Measurements from ENCODE around the gene METTL1.
A peak's percentile ranks its signal among the peaks of the same experiment; 100 is the strongest.

METTL1 gene

DNA sequence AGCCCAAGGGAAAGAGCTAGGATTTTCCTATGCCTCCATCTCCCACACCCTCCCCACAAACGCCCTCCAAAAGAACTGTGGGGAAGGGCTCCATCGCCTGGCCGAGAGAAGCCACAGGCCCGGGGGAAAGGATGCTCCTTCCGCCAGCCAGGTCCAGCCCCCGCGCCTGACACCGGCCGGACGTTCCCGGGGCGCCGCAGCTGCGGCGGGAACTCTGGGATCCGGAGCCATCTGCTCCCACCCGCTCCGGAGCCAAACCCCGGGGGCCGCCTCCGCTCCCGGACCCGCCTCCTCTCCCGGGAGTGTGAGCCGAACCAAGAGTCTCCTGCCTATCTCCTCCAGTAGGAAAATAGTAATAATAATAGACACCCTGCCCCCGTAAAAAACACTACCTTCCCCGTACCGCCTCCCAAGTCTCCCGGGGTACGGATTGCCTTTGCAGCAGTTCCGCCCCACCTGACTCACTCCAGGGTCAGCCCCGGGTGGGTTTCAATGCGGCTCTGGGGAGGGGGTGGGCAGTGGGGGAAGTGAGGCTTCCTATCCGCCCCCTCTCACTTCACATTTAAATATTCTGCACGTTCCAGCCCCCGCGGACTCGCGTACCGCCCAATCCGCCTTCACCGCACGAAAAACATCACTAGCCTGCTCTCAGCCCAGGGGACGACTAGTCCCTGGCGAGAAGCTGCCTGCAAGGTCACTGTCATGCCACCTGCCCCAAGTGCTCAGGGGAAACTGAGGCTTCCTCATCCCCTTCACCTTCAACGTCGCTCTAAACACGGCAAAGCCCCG is 35.8 kb downstream of the METTL1 start:
- peak; percentile 35 for DNase-seq

DNA sequence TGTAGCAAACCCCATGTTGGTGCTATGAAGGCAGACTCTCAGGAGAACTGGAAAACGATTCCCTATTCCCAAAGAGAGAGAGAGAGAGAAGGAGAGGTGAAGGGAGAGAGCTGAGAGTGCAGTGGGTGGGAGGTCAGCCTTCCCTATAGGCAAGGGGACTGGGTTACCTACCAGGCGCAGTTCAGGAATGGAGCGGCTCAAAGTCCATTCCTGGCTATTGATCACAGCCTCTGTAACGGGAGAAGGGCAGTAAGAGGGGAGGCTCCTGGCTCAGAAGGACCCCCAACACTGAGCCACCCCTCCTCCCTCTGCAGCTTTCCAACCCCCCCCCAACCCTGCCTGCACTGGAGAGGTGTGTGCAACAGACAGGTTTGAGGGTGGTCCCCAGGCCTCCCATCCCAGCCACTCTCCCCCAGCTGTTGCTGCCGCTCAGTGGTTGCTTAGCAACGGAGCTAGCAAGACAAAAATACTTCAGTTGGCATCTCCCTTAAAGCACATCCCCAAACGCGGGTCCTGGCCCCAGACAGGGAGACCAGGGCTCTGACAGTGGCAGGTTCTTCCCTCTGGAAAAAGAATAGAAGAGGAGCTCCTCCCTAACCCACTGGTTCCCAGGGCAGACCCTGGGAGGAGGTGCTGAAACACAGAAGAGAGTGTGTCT is 36.6 kb downstream of the METTL1 start:
- no peak for DNase-seq

DNA sequence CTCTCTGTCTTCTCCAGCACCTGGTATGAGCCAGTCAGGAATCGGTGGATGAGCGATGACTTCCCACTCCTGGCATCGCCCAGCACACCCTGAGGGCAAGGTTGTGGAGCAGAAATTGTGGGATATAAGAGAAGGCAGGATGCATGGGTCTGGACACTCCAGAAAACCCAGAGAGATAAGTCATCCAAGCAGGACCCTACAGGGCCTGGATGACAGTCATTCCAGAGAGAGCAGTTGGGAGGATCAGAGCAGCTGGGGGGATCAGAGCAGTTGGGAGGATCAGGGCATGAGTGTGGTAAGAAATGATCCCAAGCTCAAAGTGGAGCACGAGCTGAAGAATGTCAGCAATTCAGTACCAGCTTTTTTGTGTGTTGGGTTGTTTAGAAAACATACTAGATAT is 37.3 kb downstream of the METTL1 start:
- no peak for DNase-seq

DNA sequence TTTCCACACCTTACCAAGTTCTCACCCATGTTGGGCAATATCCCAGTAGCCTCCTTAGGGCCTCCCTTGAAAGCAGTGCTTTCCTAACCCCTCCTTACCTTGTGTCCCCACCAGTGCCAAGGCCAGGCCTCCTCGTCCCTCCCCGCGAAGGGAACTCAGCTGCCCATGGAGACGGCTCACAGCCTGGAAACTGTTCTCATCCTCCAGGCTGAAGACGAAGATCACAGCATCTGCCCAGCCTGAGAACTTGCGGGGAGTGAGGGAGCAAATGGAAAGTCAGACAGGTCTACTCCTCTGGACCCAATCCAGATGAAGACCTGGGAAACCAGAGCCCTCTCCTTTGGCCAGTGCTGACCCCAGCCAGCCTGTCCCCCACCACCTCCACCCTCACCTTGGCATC is 38.0 kb downstream of the METTL1 start:
- no peak for DNase-seq

DNA sequence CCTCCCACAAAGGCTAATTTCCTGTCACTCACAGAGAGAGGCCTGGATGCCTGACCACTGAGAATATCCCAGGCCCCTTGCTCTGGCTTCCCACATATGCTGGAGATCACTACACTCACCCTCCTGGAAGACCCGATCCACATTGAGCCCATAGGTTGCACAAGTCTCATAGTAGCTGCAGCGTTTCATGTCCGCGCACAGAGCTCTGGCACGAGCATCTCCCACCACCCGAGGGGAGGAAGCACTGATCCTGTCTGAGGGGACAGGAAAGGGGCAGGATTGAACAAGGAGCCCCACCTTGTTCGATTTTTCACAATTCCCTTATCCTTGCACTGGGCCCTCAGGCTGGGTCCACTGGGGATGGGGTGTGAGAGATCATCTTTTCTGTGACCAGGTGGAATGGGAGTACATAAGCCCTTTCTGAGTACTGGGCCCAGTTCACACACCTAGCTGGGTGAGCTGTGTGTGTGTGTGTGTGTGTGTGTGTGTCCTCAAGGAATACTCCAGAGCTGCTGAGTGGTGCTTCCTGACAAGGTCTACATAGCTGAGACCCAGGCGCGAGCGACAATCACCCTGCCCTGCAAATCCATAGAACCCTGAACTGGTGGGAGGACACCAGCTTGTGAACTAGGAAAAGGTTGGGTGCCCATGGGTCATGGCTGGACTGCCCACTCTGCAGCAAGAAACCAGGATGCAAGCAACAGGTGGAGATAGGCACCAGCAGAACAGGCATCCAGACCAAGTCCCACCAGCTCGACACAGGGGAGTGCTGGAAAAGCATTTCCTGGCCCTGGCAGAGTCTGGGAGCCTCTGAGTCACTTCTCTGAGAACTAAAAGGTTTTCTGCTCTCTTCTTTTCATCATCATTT is 38.9 kb downstream of the METTL1 start:
- DNase-seq: no peak

DNA sequence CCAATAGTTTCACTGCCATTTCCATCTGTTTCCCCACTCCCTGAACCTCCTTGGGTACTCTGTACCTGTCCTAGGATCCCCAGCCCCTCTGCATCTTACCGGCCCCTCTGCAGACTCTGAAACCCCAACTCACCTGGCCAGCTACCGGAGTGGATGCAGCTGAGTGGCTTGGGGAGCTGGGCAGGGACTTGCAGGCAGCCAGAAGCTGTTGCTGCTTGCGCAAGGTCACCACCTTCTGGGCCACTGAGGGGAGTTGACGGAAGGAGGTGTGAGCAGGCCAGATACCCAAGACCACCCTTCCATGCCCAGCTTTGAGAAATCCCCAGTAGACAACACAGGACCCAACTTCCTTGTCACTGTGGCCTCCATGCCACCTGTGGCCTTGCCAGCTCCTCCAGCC is 39.6 kb downstream of the METTL1 start:
- DNase-seq: no peak

DNA sequence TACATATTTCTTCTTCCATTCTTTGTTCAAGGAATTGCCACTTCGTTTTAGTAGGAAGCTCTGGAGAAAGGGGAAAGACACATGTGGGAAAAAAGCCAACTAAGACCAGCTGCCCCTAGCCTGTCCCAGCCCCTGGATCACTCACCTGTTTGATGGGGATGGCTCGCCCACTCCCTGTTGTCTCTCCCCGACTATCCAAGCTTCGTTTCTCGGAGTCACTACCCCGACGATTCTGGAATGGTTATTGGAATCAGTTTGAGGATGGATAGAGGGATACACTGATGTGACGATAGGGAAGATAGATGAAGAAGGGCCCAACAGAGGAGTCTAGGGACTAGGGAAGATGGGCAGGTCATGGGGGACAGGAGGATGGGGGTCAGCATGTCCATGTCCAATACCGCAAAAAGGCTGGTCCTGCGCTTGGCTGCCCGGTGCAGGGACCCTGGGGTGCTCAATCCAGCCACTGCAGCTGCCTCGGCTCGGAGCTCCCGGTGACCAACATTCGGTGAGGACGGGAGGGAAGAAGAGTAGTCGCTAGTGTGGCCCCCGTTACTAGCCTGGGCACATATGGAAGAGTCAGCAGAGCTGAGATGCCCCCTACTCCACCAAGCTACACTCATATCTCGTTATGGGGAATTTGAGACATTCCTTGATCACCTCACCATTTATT is 40.4 kb downstream of the METTL1 start:
- no peak for DNase-seq

DNA sequence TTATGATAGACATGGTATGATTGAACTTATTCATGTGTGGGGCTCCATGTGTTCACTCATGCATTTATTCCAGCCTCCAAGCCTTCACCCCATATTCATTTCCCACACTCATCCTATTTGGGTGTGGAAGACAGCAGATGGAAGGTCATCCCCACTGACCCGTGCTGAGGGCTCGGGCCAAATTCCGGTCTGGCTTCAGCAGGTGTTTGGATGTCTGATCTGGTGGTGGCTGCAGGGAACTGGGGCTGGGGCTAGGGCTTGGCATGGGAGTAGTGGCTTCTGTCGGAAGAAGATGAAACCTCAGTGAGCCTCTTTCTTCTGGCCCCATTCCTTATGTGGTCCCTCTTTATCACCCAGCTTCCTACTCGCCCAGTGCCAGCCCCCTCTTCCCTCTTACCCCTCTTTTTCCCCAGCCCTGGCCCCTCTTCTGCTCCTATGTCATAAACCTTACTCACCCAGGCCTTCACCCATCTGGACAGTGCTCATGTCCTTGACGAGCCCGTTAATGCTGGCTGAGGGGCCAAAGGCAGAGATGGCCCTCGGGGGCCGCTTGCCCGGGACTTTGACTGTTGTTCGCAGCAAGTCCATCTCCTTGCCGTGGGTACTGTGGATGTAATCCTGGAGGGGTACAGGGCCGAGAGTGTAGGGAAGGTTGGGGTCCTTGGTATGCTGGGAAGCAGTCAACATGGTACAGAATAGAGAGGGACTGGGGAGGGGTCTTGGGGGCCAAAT is 41.4 kb downstream of the METTL1 start:
- DNase-seq: no peak

DNA sequence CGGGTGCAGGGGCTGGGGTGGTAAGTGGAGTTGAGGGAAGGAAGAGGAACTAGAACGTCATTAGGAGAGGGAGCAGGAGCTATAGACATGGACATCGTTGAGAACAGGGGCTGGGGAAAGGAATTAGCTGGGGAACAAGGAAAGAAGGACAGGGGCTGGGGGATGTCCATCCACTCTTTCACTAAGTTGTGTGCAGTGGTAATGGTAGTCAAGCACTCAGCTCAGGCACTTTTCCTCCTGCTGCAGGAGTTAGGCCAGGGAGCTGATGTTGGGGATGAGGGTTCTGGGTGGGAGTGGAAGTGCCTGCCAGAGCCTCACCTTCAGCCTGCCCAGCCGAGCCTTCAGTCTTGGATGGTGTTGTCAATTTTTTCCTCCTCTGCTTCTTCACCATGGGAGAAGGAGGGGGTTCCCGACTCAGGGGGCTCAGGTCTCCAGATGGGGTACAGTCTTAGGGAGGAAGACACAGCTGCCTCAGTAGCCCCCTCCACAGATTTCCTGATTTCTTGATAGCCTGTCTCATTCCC is 42.5 kb downstream of the METTL1 start:
- no peak for DNase-seq

DNA sequence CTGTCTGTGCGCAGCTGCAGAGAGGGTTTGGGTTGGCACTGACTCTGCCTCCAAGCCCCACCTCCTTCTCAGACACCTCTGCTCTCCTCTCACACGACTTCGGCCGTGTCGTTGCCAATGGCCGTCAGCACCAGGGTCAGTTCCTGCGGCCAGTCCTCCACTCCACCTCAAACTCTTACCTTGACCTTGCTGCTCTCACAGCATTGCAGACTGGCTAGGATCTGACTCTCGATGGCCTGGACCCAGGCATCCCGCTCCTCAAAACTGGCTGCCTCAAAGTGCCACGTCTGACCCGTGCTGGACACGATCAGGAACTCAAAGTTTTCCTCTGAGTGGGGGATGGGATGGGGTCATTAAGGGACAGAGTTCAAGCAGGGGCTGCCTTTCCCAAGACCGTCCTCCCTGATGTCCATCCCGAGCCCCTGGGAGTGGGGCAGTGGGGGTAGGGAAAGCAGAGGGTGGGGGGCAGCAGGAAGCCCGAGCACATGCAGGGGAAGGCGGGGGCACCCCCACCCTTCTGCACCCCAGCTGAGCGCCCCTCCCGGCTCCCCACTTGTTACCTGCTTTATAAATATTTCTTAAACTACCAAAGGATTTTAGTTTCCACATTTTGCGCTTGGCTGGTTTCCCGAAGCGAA is 44.0 kb downstream of the METTL1 start:
- DNase-seq: no peak

DNA sequence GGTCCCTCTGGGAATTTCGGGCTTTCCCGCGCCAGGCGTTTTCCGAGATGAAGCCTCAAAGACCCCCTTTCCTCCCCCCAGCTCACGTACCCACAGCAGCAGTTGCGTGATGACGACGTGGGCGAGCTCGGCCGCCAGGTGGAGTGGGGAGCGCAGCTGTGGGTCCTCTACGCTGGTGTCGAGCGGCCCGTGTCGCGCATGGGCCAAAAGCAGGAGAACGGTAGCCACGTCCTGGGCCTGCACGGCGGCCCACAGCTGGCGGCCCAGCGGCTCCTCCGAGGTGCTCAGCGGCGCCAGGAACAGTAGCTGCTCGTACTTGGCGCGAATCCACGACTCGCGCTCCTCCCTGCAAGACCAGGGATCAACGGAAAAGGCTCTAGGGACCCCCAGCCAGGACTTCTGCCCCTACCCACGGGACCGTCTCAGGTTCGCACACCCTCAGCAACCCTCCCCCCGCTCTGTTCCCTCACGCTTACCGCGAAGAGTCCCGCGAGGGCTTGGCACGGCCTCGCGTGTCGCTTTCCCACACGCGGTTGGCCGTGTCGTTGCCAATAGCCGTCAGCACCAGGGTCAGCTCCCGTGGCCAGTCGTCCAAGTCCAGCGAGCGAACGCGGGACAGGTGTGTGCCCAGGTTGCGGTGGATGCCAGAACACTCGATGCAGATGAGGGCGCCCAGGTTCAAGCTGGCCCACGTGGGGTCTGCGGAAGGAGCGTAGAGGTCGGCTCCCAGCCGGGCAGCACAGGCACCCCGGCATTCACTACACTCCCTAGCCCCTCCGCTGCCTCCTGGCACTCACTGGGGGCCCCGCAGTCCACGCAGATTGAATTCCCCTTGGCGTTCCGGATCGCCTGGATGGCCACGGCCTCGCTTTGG is 44.8 kb downstream of the METTL1 start:
- no peak for DNase-seq

DNA sequence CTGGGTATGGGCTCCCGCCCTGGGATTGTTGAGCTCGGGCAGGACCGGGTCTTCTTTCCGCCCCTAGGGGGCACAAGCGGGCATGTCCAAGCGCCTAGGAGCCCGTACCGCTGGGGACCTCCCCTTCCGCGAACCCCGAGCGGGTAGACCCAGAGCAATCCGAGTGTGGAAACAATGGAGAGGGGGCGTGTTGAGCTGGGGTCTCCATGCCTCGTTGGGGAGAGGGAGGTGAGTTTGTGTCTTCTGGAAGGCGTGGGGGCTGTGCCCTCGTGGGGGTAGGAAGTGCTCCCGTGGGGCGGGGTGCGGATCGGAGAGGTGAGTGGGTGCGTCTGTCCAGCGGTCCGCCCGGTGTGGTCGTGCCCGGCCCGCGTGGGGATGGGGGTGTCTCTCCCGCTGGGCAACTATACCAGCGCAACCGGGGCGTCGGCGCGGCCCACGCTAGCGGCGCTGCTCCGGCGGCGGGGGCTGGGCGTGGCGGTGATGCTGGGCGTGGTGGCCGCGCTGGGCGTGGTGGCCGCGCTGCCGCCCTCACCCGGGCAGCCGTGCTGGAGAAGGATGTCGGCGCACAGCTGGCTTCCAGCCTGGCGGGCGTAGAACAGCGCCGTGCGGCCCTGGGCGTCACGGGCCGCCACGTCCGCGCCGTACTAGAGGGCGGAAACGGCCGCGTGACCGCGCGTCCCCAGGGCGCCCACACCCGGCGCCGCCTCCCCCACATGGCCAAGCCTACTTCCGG is 45.6 kb downstream of the METTL1 start:
- peak; percentile 41 for DNase-seq

DNA sequence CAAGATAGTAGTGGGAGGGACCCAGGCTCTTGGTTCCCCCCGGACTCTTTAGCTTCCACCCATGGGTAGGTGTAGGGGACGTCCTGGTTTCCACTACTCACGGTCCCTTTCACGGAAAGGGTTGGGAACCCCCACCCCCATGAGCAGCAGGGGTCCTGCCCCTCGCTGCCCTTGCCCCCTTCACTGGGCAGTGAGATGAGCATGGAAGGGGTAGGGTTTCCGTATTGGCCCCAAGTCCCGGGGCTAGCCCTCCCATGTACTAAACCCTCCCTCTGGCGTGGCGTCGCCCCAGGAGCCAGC is 46.1 kb downstream of the METTL1 start:
- DNase-seq: no peak

DNA sequence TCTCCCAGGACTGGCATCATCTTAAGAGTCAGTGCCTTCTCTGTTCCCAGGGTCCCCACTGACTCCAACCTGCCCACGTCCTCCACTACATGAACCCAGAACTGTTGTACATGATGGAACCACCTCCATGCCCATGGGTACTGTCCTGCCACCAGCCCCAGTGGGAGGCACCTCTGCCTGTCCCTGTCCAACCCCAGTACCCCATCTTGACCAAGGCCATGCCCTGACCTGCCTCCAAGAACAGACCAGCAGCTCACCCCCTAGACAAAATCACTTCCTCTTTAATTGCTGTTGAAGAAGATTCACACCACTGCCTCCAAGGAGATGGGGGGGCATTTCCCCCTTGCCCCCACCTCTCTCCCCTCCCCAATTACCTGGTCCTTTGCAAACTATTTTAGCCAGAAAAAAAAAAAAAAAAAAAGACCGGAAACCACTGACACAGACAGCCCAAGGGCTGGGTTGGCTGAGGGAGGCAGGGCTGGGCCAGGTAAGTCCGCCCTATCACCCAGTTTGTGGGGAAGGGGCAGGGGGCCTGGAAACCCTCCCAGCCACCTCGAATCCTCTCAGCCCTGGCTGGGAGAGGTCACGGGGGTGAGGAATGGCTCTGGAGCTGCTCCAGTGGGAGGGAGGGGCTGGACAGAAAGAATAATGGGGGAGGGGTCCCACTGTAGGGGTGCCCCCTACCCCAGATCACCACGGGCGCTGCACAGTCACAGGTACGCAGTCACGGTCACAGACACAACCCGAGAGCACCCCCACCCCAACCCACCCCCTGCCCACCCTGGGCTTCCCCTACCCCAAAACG is 46.8 kb downstream of the METTL1 start:
- no peak for DNase-seq

DNA sequence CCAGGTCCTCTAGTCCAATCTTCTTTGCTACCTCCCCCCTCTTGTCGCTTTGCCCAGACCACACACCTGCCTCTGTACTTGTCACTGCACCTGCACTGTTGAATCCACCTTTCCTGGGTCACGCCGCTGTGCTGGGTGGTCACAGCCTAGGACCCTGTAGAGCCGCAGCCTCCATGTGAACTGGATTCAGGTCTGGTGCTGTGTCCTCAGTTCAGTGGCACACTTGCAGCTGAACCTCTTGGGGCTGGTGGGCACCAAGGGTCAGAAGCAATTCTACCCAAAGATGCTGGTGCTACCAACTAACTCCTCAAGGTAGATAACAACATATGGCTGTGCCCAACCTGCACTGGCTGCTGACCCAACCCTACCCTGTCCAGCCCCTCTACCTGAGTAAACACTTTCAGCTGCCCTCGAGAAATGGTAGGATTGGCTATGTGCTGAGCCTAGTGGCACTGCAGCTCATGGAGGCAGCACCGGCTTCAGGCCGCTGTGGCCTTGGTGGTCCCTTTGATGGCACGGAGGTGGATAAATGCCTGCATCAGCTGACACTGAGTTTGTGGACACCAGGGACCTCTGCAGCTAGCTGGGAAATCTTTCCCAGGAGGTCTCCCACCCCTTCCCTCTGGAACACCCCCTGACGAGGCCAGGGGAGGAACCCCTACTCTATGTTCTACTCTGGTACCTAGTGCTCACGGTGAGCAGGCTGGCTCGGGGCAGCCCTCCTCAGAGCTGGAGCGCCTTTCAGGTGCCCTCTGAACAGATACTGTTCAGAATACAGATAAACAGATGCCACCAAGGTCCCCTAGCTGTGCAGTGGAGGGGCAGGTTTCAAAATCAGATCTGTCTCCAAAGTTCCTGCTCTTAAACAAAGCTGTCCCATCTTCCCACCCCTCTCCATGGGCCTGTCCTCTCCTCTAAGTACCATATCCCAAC is 47.6 kb downstream of the METTL1 start:
- DNase-seq: no peak

DNA sequence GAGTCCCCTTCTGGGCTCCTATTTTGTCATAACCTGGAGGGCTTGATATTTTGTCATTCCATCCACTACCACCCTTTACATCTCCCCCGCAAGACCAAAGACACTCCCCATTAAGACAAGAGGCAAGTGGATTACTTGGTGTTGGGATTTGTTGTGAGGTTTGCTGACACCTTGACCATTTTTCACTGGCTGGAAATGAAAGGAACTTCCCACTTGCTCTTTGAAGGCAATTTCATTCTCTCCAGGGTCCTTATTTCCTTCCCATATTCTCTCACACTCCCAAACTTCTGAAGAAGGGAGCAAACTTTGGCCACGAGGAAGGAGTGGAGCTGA is 48.3 kb downstream of the METTL1 start:
- DNase-seq: no peak

DNA sequence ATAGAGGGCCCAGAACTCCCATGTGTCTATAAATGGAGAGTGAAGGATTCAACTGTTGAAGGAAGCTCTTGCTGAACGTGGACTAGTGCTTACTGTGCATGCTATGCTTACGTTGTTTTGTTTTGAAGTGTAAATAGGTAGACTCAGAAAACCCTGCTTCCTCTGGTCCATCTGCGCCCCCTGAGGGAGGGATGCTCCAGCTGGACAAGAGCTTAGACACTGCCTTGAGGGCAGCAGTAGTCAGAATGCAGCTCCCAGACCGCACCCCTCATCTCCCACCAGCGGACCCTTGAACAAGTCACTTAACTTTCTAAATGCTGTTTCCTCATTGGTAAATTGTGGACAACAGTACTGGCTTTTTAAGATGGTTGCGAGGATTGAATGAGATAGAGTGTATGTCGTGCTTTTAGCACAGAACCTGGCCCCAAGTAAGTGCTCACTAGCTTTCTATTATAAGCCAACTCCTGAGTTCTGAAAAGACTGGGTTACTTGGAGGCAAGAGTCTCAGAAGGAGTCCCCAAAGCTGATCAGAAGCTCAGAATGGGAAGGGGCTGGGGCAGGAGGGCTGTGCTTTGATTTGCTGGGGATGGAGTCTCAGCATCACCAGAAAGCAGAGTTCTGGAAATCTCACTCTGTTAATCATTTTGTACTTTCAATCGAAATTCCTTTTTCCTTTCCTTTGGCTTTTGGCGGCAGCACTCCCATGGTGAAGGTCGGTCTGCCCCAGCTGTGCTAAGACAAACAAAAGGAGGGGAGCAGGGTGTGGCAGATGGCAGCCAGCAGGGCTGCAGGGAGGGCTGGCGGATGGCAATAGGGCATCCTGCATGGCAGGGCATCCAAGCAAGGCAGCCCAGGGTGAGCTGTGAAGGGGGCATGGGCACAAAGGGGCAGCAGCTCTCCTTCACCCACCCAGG is 48.9 kb downstream of the METTL1 start:
- no peak for DNase-seq
